Natural killer cell (primary cell): ENCODE measurements around the gene CYFIP2. TPM values are rescaled to one million over a fixed set of nuclear protein-coding genes. Genes with fewer than 3 reads are reported as not detected.

Experiments used
- ATAC-seq, 3 donors: fragments of 150-1000 bp in 2 of 3; fragments of 200-7000 bp in 1 of 3; cut with Tn5 transposase; 1 replicate in 1 of 3; 2 replicates in 2 of 3; pipeline ENCODE4 v1.10.0; 2021; ENCODE audit warnings: mild to moderate bottlenecking in 2 of 3, moderate library complexity in 2 of 3
- DNase-seq, 2 donors: peaks; one replicate each; pipeline versions ENCODE4 v3.0.0 to v3.0.0-alpha.2; 2013 to 2021; ENCODE audit warnings: mixed read lengths in 1 of 2
- H3K27ac ChIP-seq: one replicate; pipeline ENCODE4 v1.5.1; 2013; ENCODE audit warnings: mild to moderate bottlenecking, low read length
- H3K27me3 ChIP-seq: one replicate; pipeline ENCODE4 v1.6.1; 2013; ENCODE audit warnings: low read length; ENCODE audit not compliant: control insufficient read depth, insufficient read depth
- H3K36me3 ChIP-seq: one replicate; pipeline ENCODE4 v1.6.1; 2013; ENCODE audit warnings: low read length; ENCODE audit not compliant: control insufficient read depth, insufficient read depth
- H3K4me1 ChIP-seq: one replicate; pipeline ENCODE4 v1.6.1; 2013; ENCODE audit warnings: low read length; ENCODE audit not compliant: control insufficient read depth, insufficient read depth
- H3K4me3 ChIP-seq: one replicate; pipeline ENCODE4 v1.5.1; 2013; ENCODE audit warnings: low read length
- H3K9me3 ChIP-seq: one replicate; pipeline ENCODE4 v1.6.1; 2013; ENCODE audit warnings: low read length; ENCODE audit not compliant: control insufficient read depth, insufficient read depth
- H3K27ac Mint-ChIP-seq, 2 donors: one replicate each; pipeline ENCODE4 v1.8.0; 2022; ENCODE audit warnings: mild to moderate bottlenecking in 2 of 2, mixed read lengths in 2 of 2, moderate library complexity in 1 of 2
- H3K27me3 Mint-ChIP-seq, 2 donors: one replicate each; pipeline ENCODE4 v1.8.0; 2022; ENCODE audit warnings: low read depth in 2 of 2, mixed read lengths in 2 of 2
- H3K36me3 Mint-ChIP-seq: one replicate; pipeline ENCODE4 v1.8.0; 2022; ENCODE audit warnings: mixed read lengths
- H3K4me1 Mint-ChIP-seq, 2 donors: one replicate each; pipeline ENCODE4 v1.8.0; 2022; ENCODE audit warnings: mixed read lengths in 2 of 2
- H3K4me3 Mint-ChIP-seq: one replicate; pipeline ENCODE4 v1.8.0; 2022; ENCODE audit warnings: mild to moderate bottlenecking, moderate library complexity, mixed read lengths
- H3K9me3 Mint-ChIP-seq, 2 donors: one replicate each; pipeline ENCODE4 v1.8.0; 2022; ENCODE audit warnings: mixed read lengths in 2 of 2
- CTCF ChIP-seq: fragments of 200-600 bp; IDR thresholded peaks from one replicate; pipeline ENCODE4 v1.8.0; 2022; ENCODE audit warnings: antibody characterized with exemption
- WGBS: methylation state at CpG from one replicate; pipeline ENCODE4 v1.1.7; 2013; ENCODE audit warnings: missing lambda C conversion rate; ENCODE audit not compliant: insufficient coverage; 5-methylcytosine and 5-hydroxymethylcytosine counted together
- intact Hi-C: fragments of 100-400 bp; cut with micrococcal nuclease; formaldehyde crosslinking; loops from one replicate; pipeline ENCODE4 v1.14.2; 2022
- total RNA-seq, 4 donors: library from RNA; stranded (reverse); fragments of 120-200 nt in 1 of 4; gene quantifications; one replicate each; pipeline versions ENCODE4 v1.2.3 to v1.2.4, GENCODE V29; 2013 to 2022

CYFIP2 gene
- 100 to 1,000 TPM; 464 to 542 (median 532) TPM for total RNA-seq
- total RNA-seq (2013) = 311 TPM

DNA sequence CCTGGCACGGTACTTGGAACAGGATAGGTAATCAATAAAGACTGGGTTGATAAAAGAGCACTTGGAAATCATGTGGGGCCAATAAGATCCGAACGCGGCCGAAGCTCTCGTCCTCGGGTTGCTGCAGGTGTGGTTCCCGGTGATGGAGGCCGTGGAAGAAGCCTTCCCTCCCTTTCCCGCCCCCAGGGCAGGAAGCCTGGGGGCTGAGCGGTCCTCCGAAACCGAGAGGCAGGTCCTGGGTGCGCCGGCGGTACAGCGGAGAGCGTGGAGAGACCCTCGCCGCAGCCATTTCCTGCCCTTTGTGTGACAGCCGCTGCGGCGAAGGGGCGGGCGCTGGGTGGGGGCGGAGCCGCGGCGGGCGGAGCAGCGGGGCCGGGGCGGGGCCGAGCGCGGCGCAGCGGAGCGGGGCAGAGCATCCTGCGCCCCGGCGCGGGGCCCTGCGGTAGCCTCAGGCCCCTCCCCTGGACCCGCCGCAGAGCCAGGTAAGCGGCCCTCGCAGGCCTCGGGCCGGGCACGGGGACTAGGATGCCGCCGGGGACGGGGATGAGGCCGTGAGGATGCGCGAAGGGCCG lies at the start of gene CYFIP2:
TSS of gene CYFIP2 (plus strand) at position 410 of the 572 bp plus-strand sequence. CDS start 19,239 bp downstream, outside the sequence.
- Mint-ChIP-seq H3K9me3 (no peaks in the 10 kb centered on the region), H3K4me3 (peak within 1 kb of the TSS; percentile 92), H3K27me3 (no peaks in the 10 kb centered on the region), H3K27ac (peak within 1 kb of the TSS; percentile 98 to 99), H3K36me3 (no peaks in the 10 kb centered on the region), H3K4me1 (peaks cover 70% of the 10 kb centered on the region in 2 donors)
- Histone ChIP-seq H3K4me3 (peak within 1 kb of the TSS; percentile 62), H3K27ac (peak within 1 kb of the TSS; percentile 90), H3K9me3 (no peaks in the 10 kb centered on the region), H3K4me1 (peaks cover 57% of the 10 kb centered on the region), H3K27me3 (no peaks in the 10 kb centered on the region), H3K36me3 (peaks cover 5% of the 10 kb centered on the region)
- under 1% methylated on average over 58 of the region's 58 CpGs for WGBS
- DNase-seq (peak; percentile 79 to 94), ATAC-seq (peak; percentile 87 to 94 (median 90))
- no peak for TF ChIP-seq CTCF
- intact Hi-C loops = loop anchor here (1.0 kb wide), 1 partner anchor 12 kb away; no protein-coding TSS in a partner anchor

DNA sequence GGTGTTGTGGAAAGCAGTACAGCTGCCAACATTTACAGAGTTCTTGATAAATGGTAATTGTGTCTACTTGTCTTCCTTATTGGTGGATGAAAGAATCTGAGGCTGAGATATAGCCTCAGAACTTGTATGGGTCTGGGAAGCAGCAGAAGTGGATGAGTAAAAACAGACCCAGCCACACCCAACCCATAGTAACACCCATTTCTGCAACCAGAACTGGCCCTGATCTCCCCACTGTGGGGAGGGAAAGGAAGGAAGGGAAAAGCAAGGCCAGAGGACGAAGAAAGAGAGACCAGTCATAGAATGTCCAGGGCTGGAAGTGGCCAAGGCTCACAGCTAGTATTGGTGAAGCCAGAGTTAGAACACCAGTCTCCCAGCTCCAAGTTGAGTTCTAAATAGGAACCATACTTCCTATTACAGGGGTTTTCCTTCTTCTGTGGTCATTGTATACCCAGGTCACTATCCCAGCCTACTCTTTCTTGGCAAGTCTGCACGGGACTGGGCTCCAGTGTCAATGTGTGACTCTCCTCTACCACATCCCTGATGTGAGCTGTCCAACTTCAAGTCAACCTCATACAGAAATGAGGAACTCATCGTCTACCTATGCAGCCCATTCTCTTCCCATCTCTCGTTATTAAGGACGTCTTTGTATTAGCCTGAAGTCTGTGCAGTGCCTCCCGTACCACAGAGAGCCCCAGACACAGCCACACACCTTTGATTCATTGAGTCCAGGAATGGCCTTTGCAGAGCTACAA lies 49.4 kb upstream of the CYFIP2 start:
- Histone ChIP-seq H3K27ac (peak overlapping the region; percentile 73), H3K9me3 (no peaks in the 10 kb centered on the region), H3K4me3 (no peak overlapping the region), H3K4me1 (peaks cover 71% of the 10 kb centered on the region), H3K27me3 (no peaks in the 10 kb centered on the region), H3K36me3 (peaks cover 57% of the 10 kb centered on the region)
- H3K9me3 Mint-ChIP-seq = no peaks in the 10 kb centered on the region
- H3K36me3 Mint-ChIP-seq = peaks cover 32% of the 10 kb centered on the region
- 69% methylated on average over 6 of the region's 6 CpGs for WGBS
- no peak for TF ChIP-seq CTCF
- H3K4me1 Mint-ChIP-seq = peaks cover 80 to 82% of the 10 kb centered on the region in 2 donors
- peak overlapping the region; percentile 86 to 92 for H3K27ac Mint-ChIP-seq
- ATAC-seq (no peak), DNase-seq (peak in 1 of 2 donors; percentile 36)
- H3K27me3 Mint-ChIP-seq = no peaks in the 10 kb centered on the region
- peak overlapping the region; percentile 89 for H3K4me3 Mint-ChIP-seq
- intact Hi-C loops = no loop called here

DNA sequence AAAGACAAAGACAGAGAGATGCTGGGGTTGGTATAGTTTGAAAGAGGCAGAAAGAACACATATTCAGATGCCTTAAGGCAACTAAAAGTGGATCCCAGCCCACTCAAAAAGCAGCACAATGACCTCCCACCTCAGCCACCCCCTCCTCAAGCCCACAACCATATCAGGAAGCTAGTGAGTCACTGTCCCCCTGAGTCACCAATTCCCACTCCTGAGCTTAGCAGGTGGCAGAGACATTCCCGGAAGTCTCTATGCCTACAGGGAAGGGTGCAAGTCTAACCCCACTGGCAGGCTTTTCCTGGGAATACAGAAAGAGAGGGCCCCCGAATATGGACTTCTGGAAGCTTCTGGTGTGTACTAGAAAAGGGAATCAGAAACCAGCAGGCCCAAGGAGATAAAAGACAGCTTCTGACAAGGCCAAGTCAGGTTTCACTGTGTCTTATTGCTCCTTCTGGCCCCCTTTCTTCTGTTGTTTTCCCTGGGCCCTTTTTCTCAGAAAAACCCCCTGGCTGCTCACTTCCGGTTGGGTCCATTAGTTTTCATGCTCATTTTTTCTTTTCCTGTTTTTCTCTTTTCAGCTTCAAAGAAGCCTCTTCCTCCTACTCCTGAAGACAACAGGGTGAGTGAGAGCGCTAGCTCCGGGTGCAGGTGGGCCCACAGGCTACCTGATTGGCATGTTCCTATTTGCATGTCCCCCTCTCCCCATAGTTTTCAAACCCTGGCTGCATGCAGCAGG lies 48.5 kb upstream of the CYFIP2 start:
- DNase-seq = peak in 1 of 2 donors; percentile 71
- Histone ChIP-seq H3K4me3 (no peak overlapping the region), H3K9me3 (no peaks in the 10 kb centered on the region), H3K4me1 (peaks cover 74% of the 10 kb centered on the region), H3K27ac (peak overlapping the region; percentile 23), H3K27me3 (no peaks in the 10 kb centered on the region), H3K36me3 (peaks cover 50% of the 10 kb centered on the region)
- H3K27ac Mint-ChIP-seq = peak overlapping the region; percentile 86 to 92
- peak overlapping the region; percentile 56 for H3K4me3 Mint-ChIP-seq
- no peak for ATAC-seq
- intact Hi-C loops = no loop called here
- 48% methylated on average over 5 of the region's 5 CpGs for WGBS
- H3K36me3 Mint-ChIP-seq = peaks cover 31% of the 10 kb centered on the region
- no peaks in the 10 kb centered on the region for H3K9me3 Mint-ChIP-seq
- TF ChIP-seq CTCF = no peak
- H3K4me1 Mint-ChIP-seq = peaks cover 80 to 82% of the 10 kb centered on the region in 2 donors
- no peaks in the 10 kb centered on the region for H3K27me3 Mint-ChIP-seq
